AG10803 (cell line): ENCODE measurements around the gene HKDC1.

Experiments
- DNase-seq: peaks from one replicate; pipeline ENCODE4 v3.0.0; 2010; ENCODE audit warnings: low read depth
- H3K4me3 ChIP-seq: 2 replicates; pipeline ENCODE4 v1.5.1; 2011; ENCODE audit warnings: mild to moderate bottlenecking, low read length, control low read depth
- CTCF ChIP-seq: conservative IDR thresholded peaks from 2 replicates; pipeline ENCODE4 v1.5.1; 2011; ENCODE audit warnings: mild to moderate bottlenecking, low read length, control low read depth, inconsistent platforms

The HKDC1 gene

GRCh38 chr10:69216577-69217118, 3.5 kb upstream of the HKDC1 start:
- no peak for TF ChIP-seq CTCF
- DNase-seq = no peak

GRCh38 chr10:69217119-69217754, 2.9 kb upstream of the HKDC1 start:
- TF ChIP-seq CTCF = no peak
- DNase-seq = peak; percentile 91

More at GRCh38 chr10:69216577-69217118, 3.5 kb upstream of the HKDC1 start:
- H3K4me3 ChIP-seq = no peak overlapping the region

DNA sequence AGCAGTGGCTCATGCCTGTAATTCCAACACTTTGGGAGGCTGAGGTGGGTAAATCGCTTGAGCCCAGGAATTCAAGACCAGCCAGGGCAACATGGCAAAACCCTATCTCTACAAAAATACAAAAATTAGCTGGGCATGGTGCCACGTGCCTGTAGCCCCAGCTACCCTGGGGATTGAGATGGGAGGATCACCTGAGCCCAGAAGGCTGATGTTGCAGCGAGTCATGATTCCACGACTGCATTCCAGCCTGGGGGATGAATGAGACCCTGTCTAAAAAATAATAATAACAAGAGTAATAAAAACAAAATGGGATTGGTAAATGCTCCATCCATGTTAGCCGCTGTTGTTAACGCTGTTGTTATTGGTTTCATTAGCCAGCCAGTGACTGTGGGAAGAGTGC, 1.3 kb upstream of the HKDC1 start:
- no peak for TF ChIP-seq CTCF
- no peak for DNase-seq
- no peak overlapping the region for H3K4me3 ChIP-seq

More at GRCh38 chr10:69217119-69217754, 2.9 kb upstream of the HKDC1 start:
- no peak overlapping the region for H3K4me3 ChIP-seq

DNA sequence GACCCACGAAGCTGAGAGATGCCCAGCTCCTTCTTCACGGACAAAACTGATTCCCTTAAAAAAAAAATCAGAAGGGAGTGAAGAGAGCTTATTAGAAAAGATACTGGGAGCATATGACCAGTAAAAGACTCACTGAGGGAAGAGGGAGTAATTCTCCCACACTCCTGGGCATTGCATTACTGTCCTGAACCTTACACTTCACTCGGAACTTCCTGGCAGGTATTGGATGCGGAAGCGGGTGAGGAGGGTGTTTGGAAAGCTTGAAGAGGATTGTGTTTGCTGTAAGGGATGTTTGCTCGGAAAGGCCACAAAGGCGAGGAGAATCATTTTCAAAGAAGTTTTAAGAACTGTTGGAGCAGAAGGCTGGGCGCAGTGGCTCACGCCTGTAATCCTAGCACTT, 375 bp downstream of the HKDC1 start:
- no peak for DNase-seq
- TF ChIP-seq CTCF = no peak
- no peak overlapping the region for H3K4me3 ChIP-seq

GRCh38 chr10:69222157-69223027, 2.3 kb downstream of the HKDC1 start:
- TF ChIP-seq CTCF = peak; percentile 74
- DNase-seq = peak; percentile 66
- no peak overlapping the region for H3K4me3 ChIP-seq

DNA sequence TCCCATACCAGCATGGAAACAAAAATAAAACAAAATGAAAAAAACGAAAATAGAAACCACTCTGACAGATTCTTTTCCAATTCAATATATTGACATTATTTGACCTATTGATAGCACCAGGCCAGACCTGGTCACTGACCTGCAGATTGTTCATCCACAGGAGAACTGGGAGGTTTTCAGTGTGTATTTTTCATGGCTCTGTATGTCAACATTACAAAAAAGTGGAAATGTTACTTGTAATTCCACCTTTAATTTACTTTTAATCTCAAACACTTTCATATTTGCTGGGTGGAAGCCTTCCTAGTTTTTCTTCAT, 2.9 kb downstream of the HKDC1 start:
- no peak for DNase-seq
- TF ChIP-seq CTCF = no peak
- no peak overlapping the region for H3K4me3 ChIP-seq
